Measurements from ENCODE around the gene SELPLG.

DNA sequence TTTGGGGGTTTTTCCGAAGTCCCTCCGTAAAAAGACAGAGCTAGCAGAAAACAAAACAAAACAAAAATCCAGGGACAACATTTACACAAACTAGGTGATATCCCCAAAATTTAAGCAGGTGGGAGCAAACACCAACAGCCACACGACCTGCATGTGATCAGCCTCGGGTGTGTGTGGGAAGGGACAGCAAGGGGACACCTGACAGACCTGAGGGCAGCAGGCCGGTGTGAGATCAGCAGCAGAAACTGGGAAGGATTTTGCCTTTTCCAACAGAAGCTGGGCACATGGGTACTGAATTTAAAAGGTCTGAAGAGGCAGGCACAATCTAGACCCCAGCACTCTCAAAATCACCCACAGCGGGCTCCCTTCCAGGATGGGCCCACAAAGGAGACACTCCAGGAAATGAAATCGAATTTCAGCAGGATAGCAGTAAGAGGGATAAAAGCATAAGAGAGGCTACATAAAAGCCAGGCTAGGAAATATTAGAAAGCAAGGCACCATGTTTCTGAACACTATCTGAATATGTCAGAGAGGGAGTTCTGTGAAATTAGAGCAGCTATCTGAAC is 36.5 kb upstream of the SELPLG start:
- TF ChIP-seq, protein P1, sequence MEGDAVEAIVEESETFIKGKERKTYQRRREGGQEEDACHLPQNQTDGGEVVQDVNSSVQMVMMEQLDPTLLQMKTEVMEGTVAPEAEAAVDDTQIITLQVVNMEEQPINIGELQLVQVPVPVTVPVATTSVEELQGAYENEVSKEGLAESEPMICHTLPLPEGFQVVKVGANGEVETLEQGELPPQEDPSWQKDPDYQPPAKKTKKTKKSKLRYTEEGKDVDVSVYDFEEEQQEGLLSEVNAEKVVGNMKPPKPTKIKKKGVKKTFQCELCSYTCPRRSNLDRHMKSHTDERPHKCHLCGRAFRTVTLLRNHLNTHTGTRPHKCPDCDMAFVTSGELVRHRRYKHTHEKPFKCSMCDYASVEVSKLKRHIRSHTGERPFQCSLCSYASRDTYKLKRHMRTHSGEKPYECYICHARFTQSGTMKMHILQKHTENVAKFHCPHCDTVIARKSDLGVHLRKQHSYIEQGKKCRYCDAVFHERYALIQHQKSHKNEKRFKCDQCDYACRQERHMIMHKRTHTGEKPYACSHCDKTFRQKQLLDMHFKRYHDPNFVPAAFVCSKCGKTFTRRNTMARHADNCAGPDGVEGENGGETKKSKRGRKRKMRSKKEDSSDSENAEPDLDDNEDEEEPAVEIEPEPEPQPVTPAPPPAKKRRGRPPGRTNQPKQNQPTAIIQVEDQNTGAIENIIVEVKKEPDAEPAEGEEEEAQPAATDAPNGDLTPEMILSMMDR (IDR thresholded peaks at IDR 0.05), result no peak
- TF ChIP-seq POLR2A (IDR thresholded peaks at IDR 0.05), result no peak
